H9 (cell line): ENCODE results near the gene CHD1. TPM values are rescaled to one million over a fixed set of nuclear protein-coding genes. Genes with fewer than 3 reads are reported as not detected.

Source experiments
- DNase-seq: peaks from one replicate; pipeline ENCODE4 v3.0.0-alpha.2; 2017
- H2AFZ ChIP-seq: one replicate; pipeline ENCODE4 v1.6.1; 2013; ENCODE audit warnings: mild to moderate bottlenecking, low read length, control low read depth, moderate library complexity
- H2AK5ac ChIP-seq: 2 replicates; pipeline ENCODE4 v1.6.1; 2013; ENCODE audit warnings: low read length, control low read depth, mixed read lengths; ENCODE audit not compliant: insufficient read length
- H2BK120ac ChIP-seq: one replicate; pipeline ENCODE4 v1.6.1; 2013; ENCODE audit warnings: low read depth, mild to moderate bottlenecking, low read length, control low read depth, inconsistent platforms; ENCODE audit not compliant: poor library complexity, severe bottlenecking
- H2BK12ac ChIP-seq: 2 replicates; pipeline ENCODE4 v1.6.1; 2013; ENCODE audit warnings: low read length, control low read depth, mixed read lengths, low read depth; ENCODE audit not compliant: insufficient read length
- H2BK15ac ChIP-seq: 2 replicates; pipeline ENCODE4 v1.6.1; 2013; ENCODE audit warnings: low read depth, low read length, control low read depth
- H2BK20ac ChIP-seq: one replicate; pipeline ENCODE4 v1.6.1; 2013; ENCODE audit warnings: low read depth, mild to moderate bottlenecking, low read length, control low read depth, inconsistent platforms; ENCODE audit not compliant: poor library complexity, severe bottlenecking
- H2BK5ac ChIP-seq: 2 replicates; pipeline ENCODE4 v1.6.1; 2013; ENCODE audit warnings: low read length, control low read depth, mixed read lengths; ENCODE audit not compliant: insufficient read length
- H3K14ac ChIP-seq: 2 replicates; pipeline ENCODE4 v1.6.1; 2013; ENCODE audit warnings: low read length, control low read depth; ENCODE audit not compliant: insufficient read depth
- H3K18ac ChIP-seq: 2 replicates; pipeline ENCODE4 v1.6.1; 2013; ENCODE audit warnings: low read depth, mild to moderate bottlenecking, mixed read lengths, low read length, control low read depth; ENCODE audit not compliant: insufficient read length
- H3K23ac ChIP-seq: 2 replicates; pipeline ENCODE4 v1.6.1; 2013; ENCODE audit warnings: low read length, control low read depth, mixed read lengths, low read depth; ENCODE audit not compliant: insufficient read length
- H3K23me2 ChIP-seq: 2 replicates; pipeline ENCODE4 v1.6.1; 2013; ENCODE audit warnings: low read depth, mild to moderate bottlenecking, mixed read lengths, low read length, control low read depth; ENCODE audit not compliant: insufficient read length, poor library complexity, severe bottlenecking
- H3K27ac ChIP-seq: 2 replicates; pipeline ENCODE4 v1.5.1; 2013; ENCODE audit warnings: low read length, control low read depth, mixed read lengths, low read depth; ENCODE audit not compliant: insufficient read length
- H3K27me3 ChIP-seq: 2 replicates; pipeline ENCODE4 v1.6.1; 2013; ENCODE audit warnings: low read length, control low read depth, inconsistent platforms; ENCODE audit not compliant: insufficient read depth
- H3K4ac ChIP-seq: 2 replicates; pipeline ENCODE4 v1.6.1; 2013; ENCODE audit warnings: low read depth, mild to moderate bottlenecking, control low read depth, inconsistent platforms, low read length, moderate library complexity
- H3K4me1 ChIP-seq: 2 replicates; pipeline ENCODE4 v1.6.1; 2013; ENCODE audit warnings: low read length, control low read depth, inconsistent platforms; ENCODE audit not compliant: insufficient read depth
- H3K4me2 ChIP-seq: 2 replicates; pipeline ENCODE4 v1.6.1; 2013; ENCODE audit warnings: low read length, control low read depth, mixed read lengths; ENCODE audit not compliant: insufficient read length, insufficient read depth
- H3K56ac ChIP-seq: 2 replicates; pipeline ENCODE4 v1.6.1; 2013; ENCODE audit warnings: low read depth, mild to moderate bottlenecking, mixed read lengths, low read length, control low read depth; ENCODE audit not compliant: insufficient read length
- H3K79me1 ChIP-seq: 2 replicates; pipeline ENCODE4 v1.6.1; 2013; ENCODE audit warnings: low read depth, mild to moderate bottlenecking, moderate library complexity, low read length, control low read depth, inconsistent platforms; ENCODE audit not compliant: insufficient read depth, poor library complexity, severe bottlenecking
- H3K79me2 ChIP-seq: 2 replicates; pipeline ENCODE4 v1.6.1; 2013; ENCODE audit warnings: low read length, control low read depth, inconsistent platforms; ENCODE audit not compliant: insufficient read depth
- H3K9ac ChIP-seq: 2 replicates; pipeline ENCODE4 v1.6.1; 2013; ENCODE audit warnings: low read length, control low read depth, mixed read lengths; ENCODE audit not compliant: insufficient read length; ENCODE audit errors: extremely low read depth
- H3K9me3 ChIP-seq: one replicate; pipeline ENCODE4 v1.6.1; 2013; ENCODE audit warnings: low read depth, low read length, inconsistent platforms; ENCODE audit not compliant: control insufficient read depth
- H3T11ph ChIP-seq: one replicate; pipeline ENCODE4 v1.6.1; 2013; ENCODE audit warnings: mild to moderate bottlenecking, low read length, control low read depth, inconsistent platforms
- H4K20me1 ChIP-seq: one replicate; pipeline ENCODE4 v1.6.1; 2013; ENCODE audit not compliant: control insufficient read depth, insufficient read length, insufficient read depth
- H4K5ac ChIP-seq: 2 replicates; pipeline ENCODE4 v1.6.1; 2013; ENCODE audit warnings: low read depth, mild to moderate bottlenecking, mixed read lengths, low read length, control low read depth; ENCODE audit not compliant: insufficient read length
- H4K8ac ChIP-seq: replicated peaks from 2 replicates; pipeline ENCODE4 v1.6.1; 2013; ENCODE audit warnings: low read length, control low read depth, mixed read lengths, low read depth; ENCODE audit not compliant: insufficient read length
- H4K91ac ChIP-seq: 2 replicates; pipeline ENCODE4 v1.6.1; 2013; ENCODE audit warnings: low read depth, mild to moderate bottlenecking, moderate library complexity, mixed read lengths, low read length, control low read depth; ENCODE audit not compliant: insufficient read length
- H3K27ac Mint-ChIP-seq, 3 experiments: 2 replicates in 2 of 3; 3 replicates in 1 of 3; pipeline ENCODE4 v1.8.0; 2020 to 2021; ENCODE audit warnings: mixed read lengths in 3 of 3, mild to moderate bottlenecking in 1 of 3, moderate library complexity in 1 of 3
- H3K27me3 Mint-ChIP-seq: 2 replicates; pipeline ENCODE4 v1.8.0; 2021; ENCODE audit warnings: low read depth, mild to moderate bottlenecking, moderate library complexity, mixed read lengths
- H3K36me3 Mint-ChIP-seq, 3 experiments: 2 replicates in 2 of 3; 3 replicates in 1 of 3; pipeline ENCODE4 v1.8.0; 2020 to 2021; ENCODE audit warnings: low read depth in 3 of 3, mixed read lengths in 3 of 3; ENCODE audit not compliant: insufficient read depth in 1 of 3
- H3K4me1 Mint-ChIP-seq, 2 experiments: 2 replicates each; pipeline ENCODE4 v1.8.0; 2020; ENCODE audit warnings: mixed read lengths in 2 of 2
- H3K4me3 Mint-ChIP-seq, 2 experiments: 2 replicates in 1 of 2; 3 replicates in 1 of 2; pipeline ENCODE4 v1.8.0; 2020 to 2021; ENCODE audit warnings: mild to moderate bottlenecking in 2 of 2, mixed read lengths in 2 of 2, moderate library complexity in 1 of 2
- H3K9me3 Mint-ChIP-seq, 2 experiments: 2 replicates in 1 of 2; 3 replicates in 1 of 2; pipeline ENCODE4 v1.8.0; 2020; ENCODE audit warnings: mild to moderate bottlenecking in 2 of 2, mixed read lengths in 2 of 2, moderate library complexity in 1 of 2
- CTCF ChIP-seq: fragments of 200-600 bp; sonication (generic); conservative IDR thresholded peaks from 3 replicates; pipeline ENCODE4 v1.8.0; 2021; ENCODE audit warnings: antibody characterized with exemption, mild to moderate bottlenecking
- WGBS: extraction: QIAGEN DNeasy Blood & Tissue Kit; methylation state at CpG from one replicate; pipeline ENCODE4 v1.1.7; 2013; ENCODE audit warnings: missing lambda C conversion rate, low lambda C conversion rate, mixed read lengths; ENCODE audit not compliant: insufficient read length; ENCODE audit errors: extremely low coverage; 5-methylcytosine and 5-hydroxymethylcytosine counted together
- long read RNA-seq: library from polyadenylated mRNA; unstranded; transcript quantifications from one replicate; pipeline ENCODE4 v2.0.0, GENCODE V29; 2020
- total RNA-seq: library from RNA; stranded (reverse); gene quantifications from 2 replicates; pipeline ENCODE4 v1.2.1, GENCODE V29; 2021

The CHD1 gene
- total RNA-seq, result 62.7 and 63.5 TPM in 2 replicates
- long read RNA-seq, partial matches to known transcripts, result 402 of 413 reads
- long read RNA-seq, other reads (novel, unspliced or antisense), result 10 of 413 reads

GRCh38 chr5:98928873-98929709, at the start of gene CHD1:
CHD1 (minus strand) TSS chr5:98929007; CDS start chr5:98926386, 2,621 bp downstream.
- Histone ChIP-seq H3K14ac (peak within 1 kb of the TSS; percentile 88), H2BK15ac (no peak within 1 kb of the TSS), H3K23ac (no peak within 1 kb of the TSS), H2AFZ (no peak within 1 kb of the TSS), H3K4me2 (peak within 1 kb of the TSS; percentile 97), H2AK5ac (no peak within 1 kb of the TSS), H4K5ac (no peak within 1 kb of the TSS), H3K79me1 (no peaks in the 10 kb centered on the region), H3K27me3 (no peaks in the 10 kb centered on the region), H4K91ac (no peak within 1 kb of the TSS), H3K79me2 (peaks cover 11% of the 10 kb centered on the region; the same call in 1 of the 2 replicates), H3T11ph (no peak within 1 kb of the TSS), H2BK20ac (no peak within 1 kb of the TSS), H3K56ac (no peak within 1 kb of the TSS), H2BK5ac (no peak within 1 kb of the TSS), H3K18ac (peak within 1 kb of the TSS; percentile 81), H3K9ac (peak within 1 kb of the TSS; percentile 84), H2BK120ac (no peak within 1 kb of the TSS), H4K8ac (no peak within 1 kb of the TSS), H2BK12ac (no peak within 1 kb of the TSS), H3K23me2 (peaks cover 8% of the 10 kb centered on the region), H4K20me1 (no peaks in the 10 kb centered on the region), H3K9me3 (no peaks in the 10 kb centered on the region), H3K4ac (no peak within 1 kb of the TSS), H3K4me1 (no peaks in the 10 kb centered on the region), H3K27ac (peak within 1 kb of the TSS; percentile 42)
- H3K9me3 Mint-ChIP-seq, result no peaks in the 10 kb centered on the region
- H3K4me3 Mint-ChIP-seq, result peak within 1 kb of the TSS; percentile 87 to 92
- peaks cover 18 to 28% of the 10 kb centered on the region in 2 experiments for H3K4me1 Mint-ChIP-seq
- H3K27me3 Mint-ChIP-seq, result no peaks in the 10 kb centered on the region
- peak within 1 kb of the TSS; percentile 99 for H3K27ac Mint-ChIP-seq
- TF ChIP-seq CTCF, result no peak
- WGBS, result no CpG with 5 or more reads among the region's 101 CpGs
- peak; percentile 96 for DNase-seq
- H3K36me3 Mint-ChIP-seq, result peaks cover 3 to 21% (median 18%) of the 10 kb centered on the region in 3 experiments; a peak in 5 of 7 replicates
